CD8-positive, alpha-beta memory T cell (primary cell): ENCODE data around the gene E4F1. TPM values are rescaled to one million over a fixed set of nuclear protein-coding genes. Genes with fewer than 3 reads are reported as not detected.

ENCODE experiments used
- CTCF ChIA-PET: fragments of 350-600 bp; sonication (Branson Sonifier 250); formaldehyde crosslinking; loops from one replicate; lab custom pipeline; 2021; ENCODE audit warnings: antibody characterized with exemption; lab: Charles Lee
- POLR2A ChIA-PET: fragments of 350-600 bp; sonication (Branson Sonifier 250); formaldehyde crosslinking; loops from one replicate; lab custom pipeline; 2021; ENCODE audit warnings: antibody characterized with exemption; lab: Charles Lee
- DNase-seq, 5 donors: peaks; one replicate each; pipeline versions ENCODE4 v3.0.0 to v3.0.0-alpha.2; 2020 to 2022; ENCODE audit warnings: mixed read lengths in 1 of 5
- H3K27ac ChIP-seq: one replicate; pipeline ENCODE4 v1.7.0; 2013; ENCODE audit warnings: low read depth, mild to moderate bottlenecking, low read length, moderate library complexity
- H3K27me3 ChIP-seq: 2 replicates; pipeline ENCODE4 v1.7.0; 2013; ENCODE audit warnings: low read length, mild to moderate bottlenecking; ENCODE audit not compliant: insufficient read depth, poor library complexity, severe bottlenecking
- H3K36me3 ChIP-seq: 2 replicates; pipeline ENCODE4 v1.7.0; 2013; ENCODE audit warnings: mild to moderate bottlenecking, low read length, moderate library complexity; ENCODE audit not compliant: insufficient read depth
- H3K4me1 ChIP-seq: 2 replicates; pipeline ENCODE4 v1.7.0; 2013; ENCODE audit warnings: mild to moderate bottlenecking, low read length, moderate library complexity; ENCODE audit not compliant: insufficient read depth
- H3K4me3 ChIP-seq: 2 replicates; pipeline ENCODE4 v1.7.0; 2013; ENCODE audit warnings: mild to moderate bottlenecking, low read length
- H3K9me3 ChIP-seq: 2 replicates; pipeline ENCODE4 v1.7.0; 2013; ENCODE audit warnings: mild to moderate bottlenecking, low read length
- H3K27ac Mint-ChIP-seq, 8 donors: one replicate each; pipeline ENCODE4 v1.8.0; 2020 to 2021; ENCODE audit warnings: mixed read lengths in 8 of 8, mild to moderate bottlenecking in 6 of 8, inconsistent platforms in 3 of 8, moderate library complexity in 3 of 8
- H3K27me3 Mint-ChIP-seq, 2 donors: one replicate each; pipeline ENCODE4 v1.8.0; 2020 to 2021; ENCODE audit warnings: mixed read lengths in 2 of 2, mild to moderate bottlenecking in 1 of 2, moderate library complexity in 1 of 2
- H3K36me3 Mint-ChIP-seq, 3 donors: one replicate each; pipeline ENCODE4 v1.8.0; 2020 to 2021; ENCODE audit warnings: mixed read lengths in 3 of 3, inconsistent platforms in 1 of 3, mild to moderate bottlenecking in 1 of 3
- H3K4me1 Mint-ChIP-seq, 3 donors: one replicate each; pipeline ENCODE4 v1.8.0; 2020 to 2021; ENCODE audit warnings: mixed read lengths in 3 of 3, inconsistent platforms in 1 of 3, mild to moderate bottlenecking in 1 of 3
- H3K4me3 Mint-ChIP-seq, 7 donors: one replicate each; pipeline ENCODE4 v1.8.0; 2020 to 2021; ENCODE audit warnings: mixed read lengths in 7 of 7, mild to moderate bottlenecking in 6 of 7, moderate library complexity in 4 of 7, inconsistent platforms in 2 of 7
- H3K9me3 Mint-ChIP-seq, 5 donors: one replicate each; pipeline ENCODE4 v1.8.0; 2020 to 2022; ENCODE audit warnings: mixed read lengths in 5 of 5, mild to moderate bottlenecking in 3 of 5, moderate library complexity in 2 of 5, inconsistent platforms in 1 of 5
- polyA plus RNA-seq: library from polyadenylated mRNA; unstranded; fragments of 300-500 nt; fragmentation: Illumina TruSeq; gene quantifications from one replicate; pipeline ENCODE4 v1.2.3, GENCODE V29; 2021
- total RNA-seq, 2 experiments: library from RNA; stranded (reverse); gene quantifications; one replicate each; pipeline ENCODE4 v1.2.3, GENCODE V29; 2021

Gene E4F1
- total and polyA plus RNA-seq, 3 experiments from 2014 or later = 16.5 to 29.8 (median 28.9) TPM

DNA sequence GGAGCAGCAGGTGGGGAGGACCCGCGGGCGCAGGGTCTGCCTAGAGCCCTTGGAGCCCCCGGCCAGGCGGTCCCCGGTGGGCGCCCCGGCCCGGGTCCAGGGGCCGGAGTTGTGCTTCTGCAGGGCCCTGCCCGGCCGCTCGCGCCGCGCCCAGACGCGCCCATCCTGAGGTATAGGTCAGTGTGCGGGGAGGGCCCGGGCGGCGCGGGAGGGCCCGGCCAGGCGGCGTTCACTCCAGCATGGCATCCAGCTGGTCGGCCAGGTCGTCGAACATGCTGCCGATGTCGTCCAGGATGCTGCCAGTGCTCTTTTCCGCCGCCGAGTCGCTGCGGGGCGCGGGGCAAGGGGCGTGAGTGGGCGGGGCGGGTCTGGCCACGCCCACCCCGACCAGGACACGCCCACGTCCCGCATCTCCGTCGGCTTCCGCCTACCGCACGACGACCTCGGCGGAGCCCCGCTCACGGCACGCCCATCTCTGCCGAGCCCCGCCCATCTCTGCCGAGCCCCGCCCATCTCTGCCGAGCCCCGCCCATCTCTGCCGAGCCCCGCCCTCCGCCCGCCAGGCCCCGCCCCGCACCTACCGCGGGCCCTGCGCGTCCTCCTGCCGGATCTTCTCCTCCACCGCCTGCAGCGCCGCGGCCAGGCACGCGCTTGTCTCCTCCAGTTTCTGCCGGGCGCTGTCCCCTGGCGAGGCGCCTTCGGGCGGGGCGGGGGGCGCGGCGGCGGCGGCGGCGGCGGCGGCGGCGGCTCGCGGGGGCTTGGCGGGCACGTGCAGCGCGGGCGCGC lies 44.9 kb upstream of the E4F1 start:
- Mint-ChIP-seq H3K27me3 (no peaks in the 10 kb centered on the region), H3K27ac (no peak overlapping the region), H3K9me3 (no peaks in the 10 kb centered on the region), H3K36me3 (peaks cover 0 to 33% (median 1%) of the 10 kb centered on the region in 3 donors), H3K4me1 (peaks cover 3 to 9% (median 7%) of the 10 kb centered on the region in 3 donors), H3K4me3 (no peak overlapping the region)
- CTCF ChIA-PET = no interaction called here
- no peaks in the 10 kb centered on the region for H3K27me3 ChIP-seq
- no peak overlapping the region for H3K4me3 ChIP-seq
- no peak overlapping the region for H3K27ac ChIP-seq
- H3K36me3 ChIP-seq = peaks cover 18% of the 10 kb centered on the region
- POLR2A ChIA-PET = no interaction called here
- peak in 4 of 5 donors; percentile 17 to 36 (median 28) for DNase-seq
- no peaks in the 10 kb centered on the region for H3K9me3 ChIP-seq
- no peaks in the 10 kb centered on the region for H3K4me1 ChIP-seq

- peaks cover 14% of the 10 kb centered on the region for H3K36me3 ChIP-seq
- DNase-seq = no peak
- POLR2A ChIA-PET = no interaction called here
- Mint-ChIP-seq H3K4me1 (peaks cover 3 to 9% (median 7%) of the 10 kb centered on the region in 3 donors), H3K27ac (no peak overlapping the region), H3K4me3 (no peak overlapping the region), H3K36me3 (peaks cover 0 to 29% (median 0%) of the 10 kb centered on the region in 3 donors), H3K27me3 (no peaks in the 10 kb centered on the region), H3K9me3 (no peaks in the 10 kb centered on the region)
- CTCF ChIA-PET = no interaction called here
- no peaks in the 10 kb centered on the region for H3K9me3 ChIP-seq
- no peak overlapping the region for H3K27ac ChIP-seq
- H3K4me1 ChIP-seq = no peaks in the 10 kb centered on the region
- no peak overlapping the region for H3K4me3 ChIP-seq
- no peaks in the 10 kb centered on the region for H3K27me3 ChIP-seq
Observed at GRCh38 chr16:2179107-2179501, 44.3 kb upstream of the E4F1 start.

GRCh38 chr16:2179576-2179975 lies 43.8 kb upstream of the E4F1 start:
- peaks cover 0 to 25% (median 2%) of the 10 kb centered on the region in 3 donors for H3K36me3 Mint-ChIP-seq
- CTCF ChIA-PET = no interaction called here
- no peaks in the 10 kb centered on the region for H3K9me3 ChIP-seq
- peaks cover 9% of the 10 kb centered on the region for H3K36me3 ChIP-seq
- no peaks in the 10 kb centered on the region for H3K27me3 ChIP-seq
- no peaks in the 10 kb centered on the region for H3K9me3 Mint-ChIP-seq
- no peak overlapping the region for H3K27ac ChIP-seq
- H3K4me1 ChIP-seq = no peaks in the 10 kb centered on the region
- no peak overlapping the region for H3K4me3 ChIP-seq
- no peaks in the 10 kb centered on the region for H3K27me3 Mint-ChIP-seq
- H3K4me1 Mint-ChIP-seq = peaks cover 3 to 9% (median 7%) of the 10 kb centered on the region in 3 donors
- H3K27ac Mint-ChIP-seq = no peak overlapping the region
- DNase-seq = no peak
- no peak overlapping the region for H3K4me3 Mint-ChIP-seq
- POLR2A ChIA-PET = no interaction called here

GRCh38 chr16:2180461-2180860 lies 42.9 kb upstream of the E4F1 start:
- DNase-seq = no peak
- CTCF ChIA-PET = no interaction called here
- POLR2A ChIA-PET = no interaction called here
- H3K4me1 ChIP-seq = no peaks in the 10 kb centered on the region
- H3K4me3 Mint-ChIP-seq = no peak overlapping the region
- H3K27me3 ChIP-seq = no peaks in the 10 kb centered on the region
- H3K36me3 ChIP-seq = peaks cover 7% of the 10 kb centered on the region
- peaks cover 0 to 18% (median 2%) of the 10 kb centered on the region in 3 donors for H3K36me3 Mint-ChIP-seq
- peaks cover 3 to 9% (median 7%) of the 10 kb centered on the region in 3 donors for H3K4me1 Mint-ChIP-seq
- H3K27me3 Mint-ChIP-seq = no peaks in the 10 kb centered on the region
- no peaks in the 10 kb centered on the region for H3K9me3 Mint-ChIP-seq
- no peak overlapping the region for H3K4me3 ChIP-seq
- H3K27ac ChIP-seq = no peak overlapping the region
- H3K9me3 ChIP-seq = no peaks in the 10 kb centered on the region
- H3K27ac Mint-ChIP-seq = no peak overlapping the region

GRCh38 chr16:2180962-2181923 lies 42.1 kb upstream of the E4F1 start:
- no peak for DNase-seq
- Mint-ChIP-seq H3K9me3 (no peaks in the 10 kb centered on the region), H3K27me3 (no peaks in the 10 kb centered on the region), H3K4me3 (no peak overlapping the region), H3K4me1 (peaks cover 3 to 9% (median 7%) of the 10 kb centered on the region in 3 donors), H3K36me3 (peaks cover 0 to 10% (median 2%) of the 10 kb centered on the region in 3 donors), H3K27ac (peak overlapping the region in 1 of 8 donors; percentile 52)
- Histone ChIP-seq H3K4me1 (no peaks in the 10 kb centered on the region), H3K27me3 (no peaks in the 10 kb centered on the region), H3K27ac (no peak overlapping the region), H3K36me3 (no peaks in the 10 kb centered on the region), H3K9me3 (no peaks in the 10 kb centered on the region), H3K4me3 (no peak overlapping the region)
- POLR2A ChIA-PET = no interaction called here
- CTCF ChIA-PET = no interaction called here

DNA sequence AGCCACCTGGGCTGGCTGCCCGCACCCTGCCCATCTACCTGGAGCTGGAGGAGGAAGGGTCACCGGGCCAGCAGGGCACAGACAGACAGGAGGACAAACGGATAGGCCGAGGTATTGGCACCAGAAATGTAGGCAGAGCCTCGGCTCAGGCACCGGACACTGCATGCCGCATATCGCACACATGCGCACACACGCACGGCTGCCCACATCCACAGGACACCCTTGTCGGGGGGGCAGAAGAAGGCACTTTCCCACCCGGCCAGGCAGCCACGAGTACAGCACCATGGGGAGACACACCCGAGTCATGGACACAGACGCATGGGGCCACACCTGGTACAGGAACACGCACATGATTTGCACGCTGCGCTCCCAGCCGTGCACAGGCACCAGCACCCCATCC lies 41.4 kb upstream of the E4F1 start:
- peaks cover 0 to 5% (median 2%) of the 10 kb centered on the region in 3 donors for H3K36me3 Mint-ChIP-seq
- Histone ChIP-seq H3K9me3 (no peaks in the 10 kb centered on the region), H3K4me1 (no peaks in the 10 kb centered on the region), H3K27ac (no peak overlapping the region), H3K4me3 (no peak overlapping the region), H3K36me3 (no peaks in the 10 kb centered on the region), H3K27me3 (no peaks in the 10 kb centered on the region)
- no peaks in the 10 kb centered on the region for H3K9me3 Mint-ChIP-seq
- peaks cover 3 to 9% (median 7%) of the 10 kb centered on the region in 3 donors for H3K4me1 Mint-ChIP-seq
- ChIA-PET POLR2A (no interaction called here), CTCF (no interaction called here)
- DNase-seq = no peak
- H3K27me3 Mint-ChIP-seq = no peaks in the 10 kb centered on the region
- no peak overlapping the region for H3K4me3 Mint-ChIP-seq
- H3K27ac Mint-ChIP-seq = peak overlapping the region in 2 of 8 donors; percentile 52 to 90

- Histone ChIP-seq H3K27me3 (no peaks in the 10 kb centered on the region), H3K4me3 (no peak overlapping the region), H3K4me1 (no peaks in the 10 kb centered on the region), H3K9me3 (no peaks in the 10 kb centered on the region), H3K36me3 (no peaks in the 10 kb centered on the region), H3K27ac (no peak overlapping the region)
- Mint-ChIP-seq H3K4me3 (no peak overlapping the region), H3K36me3 (peaks cover 0 to 2% (median 0%) of the 10 kb centered on the region in 3 donors), H3K9me3 (no peaks in the 10 kb centered on the region), H3K27ac (no peak overlapping the region), H3K4me1 (peaks cover 3 to 9% (median 7%) of the 10 kb centered on the region in 3 donors), H3K27me3 (no peaks in the 10 kb centered on the region)
- DNase-seq = no peak
- CTCF ChIA-PET = no interaction called here
- POLR2A ChIA-PET = no interaction called here
Observed at GRCh38 chr16:2183671-2184070, 39.7 kb upstream of the E4F1 start.

- Mint-ChIP-seq H3K4me3 (no peak overlapping the region), H3K27ac (peak overlapping the region in 2 of 8 donors; percentile 1 to 93), H3K4me1 (peaks cover 3 to 9% (median 7%) of the 10 kb centered on the region in 3 donors), H3K9me3 (no peaks in the 10 kb centered on the region), H3K27me3 (no peaks in the 10 kb centered on the region), H3K36me3 (peaks cover 0 to 2% (median 0%) of the 10 kb centered on the region in 3 donors)
- Histone ChIP-seq H3K4me3 (no peak overlapping the region), H3K27ac (no peak overlapping the region), H3K27me3 (no peaks in the 10 kb centered on the region), H3K4me1 (no peaks in the 10 kb centered on the region), H3K36me3 (no peaks in the 10 kb centered on the region), H3K9me3 (no peaks in the 10 kb centered on the region)
- ChIA-PET POLR2A (no interaction called here), CTCF (no interaction called here)
- DNase-seq = no peak
Observed at GRCh38 chr16:2184346-2184745, 39.0 kb upstream of the E4F1 start.
